ENCODE measurements around the gene POLR2E. TPM values are rescaled to one million over a fixed set of nuclear protein-coding genes. Genes with fewer than 3 reads are reported as not detected.

The POLR2E gene
- total and polyA plus RNA-seq, 2 of the 8 experiments (the other 6 are each of a cell fraction or from before 2014, with no cell fraction given) = 281 to 381 TPM

DNA sequence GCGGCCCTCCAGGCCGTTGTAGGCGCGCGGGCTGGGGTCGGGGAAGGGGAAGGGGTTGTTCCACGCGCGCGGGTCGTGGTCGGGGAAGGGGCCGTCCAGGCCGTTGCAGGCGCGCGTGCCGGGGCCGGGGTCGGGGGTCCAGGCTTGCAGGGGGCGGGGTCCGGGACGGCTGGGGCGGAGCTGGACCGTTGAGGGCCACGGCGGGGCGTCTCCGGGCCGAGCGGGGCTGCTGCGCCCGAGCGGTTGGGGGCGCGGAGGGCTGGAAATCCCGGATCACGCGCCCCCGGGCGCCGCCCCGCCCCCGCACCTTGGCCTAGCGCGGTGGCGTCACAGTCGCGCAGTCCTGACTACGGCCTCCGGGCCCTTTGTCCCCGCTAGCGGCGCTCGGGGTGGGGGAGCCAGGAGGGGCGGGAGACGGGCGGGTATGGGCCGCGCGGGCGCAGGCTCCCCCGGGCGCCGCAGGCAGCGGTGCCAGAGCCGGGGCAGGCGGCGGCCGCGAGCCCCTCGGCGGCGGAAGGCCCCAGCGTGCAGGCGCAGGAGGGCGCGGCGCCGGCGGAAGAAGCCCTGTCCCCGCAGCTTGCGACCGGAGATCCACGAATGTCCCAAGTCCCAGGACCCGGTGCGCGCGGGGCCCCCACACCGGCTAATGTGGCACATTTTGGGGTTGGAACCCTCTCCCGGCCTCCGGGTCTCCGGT is 9.3 kb upstream of the POLR2E start:
- Histone ChIP-seq H3K36me3 (ENCODE audit: control insufficient read depth in 2 of 4, insufficient read depth in 4 of 4, low read length in 3 of 4) (peaks cover 8 to 32% (median 16%) of the 10 kb centered on the region in 4 experiments; a peak in 6 of 8 replicates), H3K18ac (ENCODE audit: extremely low read depth, low read length) (no peak overlapping the region; the same call in none of the 2 replicates), H3K23ac (ENCODE audit: insufficient read length) (no peak overlapping the region), H4K5ac (ENCODE audit: insufficient read length, low read depth, low read length) (no peak overlapping the region), H2BK20ac (ENCODE audit: low read length) (no peak overlapping the region), H2BK120ac (replicated peaks; ENCODE audit: low read depth, low read length) (no peak overlapping the region), H2AK5ac (ENCODE audit: low read depth, low read length) (no peak overlapping the region), H2BK12ac (ENCODE audit: low read depth, low read length) (no peak overlapping the region), H3K4me1 (replicated peaks in 1 of 4; ENCODE audit: control insufficient read depth in 3 of 4, insufficient read depth in 4 of 4, low read length in 3 of 4) (peaks cover 4 to 21% (median 8%) of the 10 kb centered on the region in 4 experiments), H4K91ac (replicated peaks; ENCODE audit: insufficient read length, low read length) (no peak overlapping the region), H3K79me1 (ENCODE audit: low read depth, low read length) (peaks cover 4% of the 10 kb centered on the region), H3K27me3 (replicated peaks in 1 of 4; ENCODE audit: control insufficient read depth in 3 of 4, extremely low read depth in 1 of 4, insufficient read depth in 3 of 4, low read length in 3 of 4) (no peaks in the 10 kb centered on the region), H3K27ac (ENCODE audit: low read depth, low read length) (peak overlapping the region; percentile 66; the same call in 1 of the 2 replicates), H3K23me2 (ENCODE audit: low read depth, low read length) (peaks cover 7% of the 10 kb centered on the region; the same call in 1 of the 2 replicates), H3K9ac (replicated peaks in 1 of 4; ENCODE audit: extremely low read depth in 1 of 4, low read depth in 3 of 4, low read length in 3 of 4) (peak overlapping the region; percentile 4 to 80 (median 73); a peak in 6 of 7 replicates), H3K4me2 (ENCODE audit: insufficient read depth in 1 of 2, low read depth in 2 of 2, low read length in 2 of 2) (peak overlapping the region; percentile 71 to 97), H4K20me1 (replicated peaks in 1 of 2; ENCODE audit: control insufficient read depth in 1 of 2, insufficient read depth in 2 of 2, low read length in 2 of 2) (peaks cover 5 to 7% of the 10 kb centered on the region in 2 experiments), H3K79me2 (ENCODE audit: control insufficient read depth in 1 of 2, insufficient read depth in 2 of 2, low read length in 2 of 2) (no peaks in the 10 kb centered on the region; a peak in 1 of 4 replicates), H2AFZ (ENCODE audit: low read length) (no peak overlapping the region), H4K8ac (ENCODE audit: extremely low read depth, insufficient read depth, low read length) (peak overlapping the region; percentile 59; the same call in 1 of the 2 replicates), H2BK5ac (ENCODE audit: low read depth, low read length) (peak overlapping the region; percentile 81; the same call in 1 of the 2 replicates), H3K9me3 (ENCODE audit: insufficient read depth in 2 of 2, low read depth in 1 of 2, low read length in 1 of 2) (no peaks in the 10 kb centered on the region), H3K56ac (replicated peaks; ENCODE audit: insufficient read length, low read depth, low read length) (peak overlapping the region; percentile 50), H2BK15ac (ENCODE audit: low read length) (no peak overlapping the region), H3K4ac (replicated peaks; ENCODE audit: insufficient read length, low read depth, low read length) (peak overlapping the region; percentile 38), H3K4me3 (ENCODE audit: extremely low read depth in 1 of 4, insufficient read depth in 2 of 4, low read depth in 3 of 4, low read length in 4 of 4) (peak overlapping the region; percentile 57 to 93 (median 64)), H3K14ac (ENCODE audit: insufficient read length) (no peak overlapping the region)
- CTCF ChIA-PET (ENCODE audit: partially characterized antibody) = interaction anchor here (0.5 to 2.1 kb wide), 7 partner anchors 9 to 494 kb away, joined by 3 to 6 read pairs (median 5); no protein-coding TSS in a partner anchor
- peak in 1 of 2 experiments; percentile 86 for DNase-seq (ENCODE audit: low read depth in 1 of 2, low spot score in 2 of 2)
- POLR2A ChIA-PET (ENCODE audit: partially characterized antibody) = interaction anchor here (0.6 to 9.8 kb wide), 28 partner anchors 8 to 171 kb away, joined by 3 to 116 read pairs (median 4); partner anchors contain the start of genes ABCA7, ATP5F1D, CBARP and CIRBP
- WGBS, 2 experiments (ENCODE audit: extremely low coverage in 1 of 2, insufficient coverage in 1 of 2, insufficient read length in 1 of 2, insufficient replicate concordance in 2 of 2, low coverage in 1 of 2, low lambda C conversion rate in 2 of 2, missing lambda C conversion rate in 1 of 2) = 3% methylated on average over 11 of the region's 93 CpGs; no CpG with 5 or more reads in 1 of the 2 experiments
- no peak for FAIRE-seq
- TF ChIP-seq EGR1 (IDR thresholded peaks at IDR 0.05; ENCODE audit: borderline replicate concordance, low read depth, low read length) (peak; percentile 97), POLR2AphosphoS5 (IDR thresholded peaks at IDR 0.05; ENCODE audit: low read depth, low read length) (0 out of 2 replicates have a peak, but pooled peaks have one; percentile 2), CHD2 (IDR thresholded peaks at IDR 0.05; ENCODE audit: low read length) (no peak), RXRA (IDR thresholded peaks at IDR 0.05; ENCODE audit: insufficient read depth, low read depth, low read length) (no peak), SIN3A (conservative IDR thresholded peaks at IDR 0.05 in 1 of 2, IDR thresholded peaks at IDR 0.05 in 1 of 2; ENCODE audit: low read depth in 1 of 2, low read length in 2 of 2) (0 out of 4 replicates have a peak, but pooled peaks of 1 of the 2 experiments have one; percentile 43), CREB1 (IDR thresholded peaks at IDR 0.05) (peak; percentile 89), JUND (IDR thresholded peaks at IDR 0.05; ENCODE audit: low read length) (no peak), HDAC2 (IDR thresholded peaks at IDR 0.05; ENCODE audit: borderline replicate concordance in 1 of 2, low read depth in 2 of 2, low read length in 2 of 2) (peak in 1 of 2 experiments; percentile 79; a peak in 1 of 4 replicates), SUZ12 (IDR thresholded peaks at IDR 0.05; ENCODE audit: low read length) (no peak), CEBPB (IDR thresholded peaks at IDR 0.05; ENCODE audit: low read depth, low read length) (no peak)
- TF ChIP-seq, protein P1, sequence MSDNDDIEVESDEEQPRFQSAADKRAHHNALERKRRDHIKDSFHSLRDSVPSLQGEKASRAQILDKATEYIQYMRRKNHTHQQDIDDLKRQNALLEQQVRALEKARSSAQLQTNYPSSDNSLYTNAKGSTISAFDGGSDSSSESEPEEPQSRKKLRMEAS (IDR thresholded peaks at IDR 0.05) = 0 out of 2 replicates have a peak, but pooled peaks have one; percentile 6
